Measurements from ENCODE around the gene ENTPD3. TPM values are rescaled to one million over a fixed set of nuclear protein-coding genes. Genes with fewer than 3 reads are reported as not detected.

The ENTPD3 gene
- total and polyA plus RNA-seq, 7 donors, result 1.2 to 13.9 (median 4.9) TPM

- H3K4me1 ChIP-seq, result no peaks in the 10 kb centered on the region
- no peaks in the 10 kb centered on the region for H3K27me3 ChIP-seq
- no peak for DNase-seq
- WGBS, 2 donors, result 70 to 76% methylated on average over 4 of the region's 4 CpGs
- H3K27ac ChIP-seq, result no peak overlapping the region
- intact Hi-C loops (cut with DNase I), result no loop called here
- TF ChIP-seq POLR2AphosphoS5 (IDR thresholded peaks at IDR 0.05), result no peak
- TF ChIP-seq POLR2A (IDR thresholded peaks at IDR 0.05), result no peak
- no peak for TF ChIP-seq EP300 (IDR thresholded peaks at IDR 0.05)
- TF ChIP-seq, protein P1, sequence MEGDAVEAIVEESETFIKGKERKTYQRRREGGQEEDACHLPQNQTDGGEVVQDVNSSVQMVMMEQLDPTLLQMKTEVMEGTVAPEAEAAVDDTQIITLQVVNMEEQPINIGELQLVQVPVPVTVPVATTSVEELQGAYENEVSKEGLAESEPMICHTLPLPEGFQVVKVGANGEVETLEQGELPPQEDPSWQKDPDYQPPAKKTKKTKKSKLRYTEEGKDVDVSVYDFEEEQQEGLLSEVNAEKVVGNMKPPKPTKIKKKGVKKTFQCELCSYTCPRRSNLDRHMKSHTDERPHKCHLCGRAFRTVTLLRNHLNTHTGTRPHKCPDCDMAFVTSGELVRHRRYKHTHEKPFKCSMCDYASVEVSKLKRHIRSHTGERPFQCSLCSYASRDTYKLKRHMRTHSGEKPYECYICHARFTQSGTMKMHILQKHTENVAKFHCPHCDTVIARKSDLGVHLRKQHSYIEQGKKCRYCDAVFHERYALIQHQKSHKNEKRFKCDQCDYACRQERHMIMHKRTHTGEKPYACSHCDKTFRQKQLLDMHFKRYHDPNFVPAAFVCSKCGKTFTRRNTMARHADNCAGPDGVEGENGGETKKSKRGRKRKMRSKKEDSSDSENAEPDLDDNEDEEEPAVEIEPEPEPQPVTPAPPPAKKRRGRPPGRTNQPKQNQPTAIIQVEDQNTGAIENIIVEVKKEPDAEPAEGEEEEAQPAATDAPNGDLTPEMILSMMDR (IDR thresholded peaks at IDR 0.05), result no peak
- no peak overlapping the region for H3K4me3 ChIP-seq
- no peaks in the 10 kb centered on the region for H3K36me3 ChIP-seq
- H3K9me3 ChIP-seq, result no peaks in the 10 kb centered on the region
Measured at GRCh38 chr3:40397912-40398311, 10.9 kb downstream of the ENTPD3 start.

DNA sequence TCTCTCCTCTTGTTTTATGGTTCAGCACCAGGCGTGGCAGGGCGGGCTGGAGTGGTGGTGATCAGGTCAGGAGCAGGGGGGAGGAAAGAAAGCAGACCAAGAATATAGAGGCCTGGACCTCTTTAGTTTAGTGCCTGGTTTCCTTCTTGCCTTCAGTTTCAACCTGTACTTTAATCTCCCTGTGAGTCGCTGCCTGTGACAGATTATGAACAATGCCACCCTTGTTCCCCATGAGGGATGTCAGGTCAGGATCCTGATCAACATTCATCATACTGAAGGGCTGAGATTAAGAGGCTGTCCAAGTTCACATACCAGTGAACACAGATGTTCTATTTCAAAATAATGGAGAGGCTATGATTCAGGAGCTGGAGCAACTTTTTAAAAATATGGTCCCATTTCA lies 11.4 kb downstream of the ENTPD3 start:
- H3K9me3 ChIP-seq, result no peaks in the 10 kb centered on the region
- TF ChIP-seq POLR2AphosphoS5 (IDR thresholded peaks at IDR 0.05) (no peak), POLR2A (IDR thresholded peaks at IDR 0.05) (no peak), EP300 (IDR thresholded peaks at IDR 0.05) (no peak)
- TF ChIP-seq, protein P1 (IDR thresholded peaks at IDR 0.05), result no peak
- H3K27me3 ChIP-seq, result no peaks in the 10 kb centered on the region
- H3K36me3 ChIP-seq, result no peaks in the 10 kb centered on the region
- H3K4me3 ChIP-seq, result no peak overlapping the region
- 10 to 45% methylated on average over 3 of the region's 3 CpGs for WGBS, 2 donors
- intact Hi-C loops (cut with DNase I), result no loop called here
- H3K4me1 ChIP-seq, result no peaks in the 10 kb centered on the region
- DNase-seq, result no peak
- no peak overlapping the region for H3K27ac ChIP-seq

- Histone ChIP-seq H3K9me3 (no peaks in the 10 kb centered on the region), H3K4me3 (no peak overlapping the region), H3K4me1 (no peaks in the 10 kb centered on the region), H3K27ac (no peak overlapping the region), H3K36me3 (no peaks in the 10 kb centered on the region), H3K27me3 (no peaks in the 10 kb centered on the region)
- intact Hi-C loops (cut with DNase I), result no loop called here
- 90 to 96% methylated on average over 2 of the region's 2 CpGs for WGBS, 2 donors
- TF ChIP-seq POLR2A (IDR thresholded peaks at IDR 0.05), result no peak
- TF ChIP-seq, protein P1 (IDR thresholded peaks at IDR 0.05), result no peak
- no peak for TF ChIP-seq POLR2AphosphoS5 (IDR thresholded peaks at IDR 0.05)
- no peak for TF ChIP-seq EP300 (IDR thresholded peaks at IDR 0.05)
- no peak for DNase-seq
Measured at GRCh38 chr3:40404591-40405198, 17.7 kb downstream of the ENTPD3 start.

DNA sequence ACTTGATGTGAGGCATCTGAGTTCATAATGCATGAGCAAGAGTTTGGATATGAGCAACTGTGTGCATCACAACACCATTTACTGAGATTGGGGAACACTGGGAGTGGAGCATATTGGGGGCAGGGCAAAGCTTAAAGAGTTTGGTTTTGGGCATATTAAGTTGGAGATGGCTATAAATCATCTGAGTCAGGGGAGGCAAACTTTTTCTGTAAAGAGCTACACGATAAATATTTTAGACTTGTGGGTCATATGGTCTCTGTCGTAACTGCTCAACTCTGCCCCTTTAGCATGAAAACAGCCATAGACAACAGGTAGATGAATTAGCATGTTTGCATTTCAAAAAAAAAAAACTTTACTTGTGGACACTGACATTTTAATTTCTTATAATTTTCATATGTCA lies 20.0 kb downstream of the ENTPD3 start:
- Histone ChIP-seq H3K4me3 (no peak overlapping the region), H3K9me3 (no peaks in the 10 kb centered on the region), H3K27ac (no peak overlapping the region), H3K36me3 (no peaks in the 10 kb centered on the region), H3K4me1 (no peaks in the 10 kb centered on the region), H3K27me3 (no peaks in the 10 kb centered on the region)
- 76 to 87% methylated on average over 2 of the region's 2 CpGs for WGBS, 2 donors
- intact Hi-C loops (cut with DNase I), result no loop called here
- no peak for DNase-seq
- TF ChIP-seq, protein P1 (IDR thresholded peaks at IDR 0.05), result no peak
- TF ChIP-seq EP300 (IDR thresholded peaks at IDR 0.05) (no peak), POLR2A (IDR thresholded peaks at IDR 0.05) (no peak)

DNA sequence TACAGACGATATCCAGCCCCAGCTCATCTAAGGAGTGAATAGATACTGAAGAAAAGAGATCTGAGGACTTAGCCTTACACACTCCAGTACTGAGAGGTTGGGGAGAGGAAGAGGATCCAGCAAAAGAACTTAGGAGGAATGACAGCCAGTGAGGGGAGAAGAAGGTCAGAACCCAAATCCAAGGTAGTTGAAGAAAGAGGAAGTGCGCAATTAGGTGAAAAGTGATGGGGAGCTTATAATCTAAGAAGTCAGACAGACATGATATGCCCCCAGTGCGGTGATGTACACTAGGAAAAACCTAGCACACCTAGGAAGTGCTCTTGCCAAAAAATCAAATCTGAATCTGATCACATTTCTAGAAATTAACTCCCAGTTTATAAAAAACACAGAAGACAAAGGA lies 20.6 kb downstream of the ENTPD3 start:
- Histone ChIP-seq H3K27ac (no peak overlapping the region), H3K9me3 (no peaks in the 10 kb centered on the region), H3K4me3 (no peak overlapping the region), H3K27me3 (no peaks in the 10 kb centered on the region), H3K36me3 (no peaks in the 10 kb centered on the region), H3K4me1 (no peaks in the 10 kb centered on the region)
- intact Hi-C loops (cut with DNase I), result no loop called here
- no peak for DNase-seq
- TF ChIP-seq, protein P1 (IDR thresholded peaks at IDR 0.05), result no peak
- no peak for TF ChIP-seq POLR2AphosphoS5 (IDR thresholded peaks at IDR 0.05)
- TF ChIP-seq EP300 (IDR thresholded peaks at IDR 0.05), result no peak
- no peak for TF ChIP-seq POLR2A (IDR thresholded peaks at IDR 0.05)
- 79 to 85% methylated on average over 3 of the region's 3 CpGs for WGBS, 2 donors

Data from sigmoid colon (tissue), 7 donors.